MCF 10A (cell line): ENCODE measurements around the gene CLEC4M. TPM values are rescaled to one million over a fixed set of nuclear protein-coding genes. Genes with fewer than 3 reads are reported as not detected.

Source experiments
- BruUV-seq: library from RNA; stranded (reverse); fragments of 400-500 nt; replicated peaks from 2 replicates; lab custom pipeline; 2021; lab: Mats Ljungman, UMichigan
- CTCF ChIA-PET: fragments of 300-600 bp; sonication (Branson Sonifier 250); formaldehyde crosslinking; extraction: SDS; loops from one replicate; lab custom pipeline; 2021; ENCODE audit warnings: antibody characterized with exemption, inconsistent platforms; lab: Yijun Ruan, JAX
- POLR2A ChIA-PET: fragments of 300-600, 350-650 bp; sonication (Branson Sonifier 250); formaldehyde crosslinking; extraction: SDS; loops from one replicate; lab custom pipeline; 2020; ENCODE audit warnings: antibody characterized with exemption, inconsistent platforms; lab: Yijun Ruan, JAX
- DNase-seq: peaks from one replicate; pipeline ENCODE4 v3.0.0-alpha.2; 2018; ENCODE audit not compliant: unreplicated experiment
- H3K27ac Mint-ChIP-seq: one replicate; pipeline ENCODE4 v1.8.0; 2022; ENCODE audit warnings: mild to moderate bottlenecking, low read depth, mixed read lengths; ENCODE audit not compliant: unreplicated experiment
- H3K27me3 Mint-ChIP-seq: one replicate; pipeline ENCODE4 v1.8.0; 2022; ENCODE audit warnings: mixed read lengths; ENCODE audit not compliant: insufficient read depth, unreplicated experiment
- H3K36me3 Mint-ChIP-seq: one replicate; pipeline ENCODE4 v1.8.0; 2022; ENCODE audit warnings: mild to moderate bottlenecking, moderate library complexity, mixed read lengths; ENCODE audit not compliant: insufficient read depth, unreplicated experiment
- H3K4me1 Mint-ChIP-seq: one replicate; pipeline ENCODE4 v1.8.0; 2022; ENCODE audit warnings: mixed read lengths; ENCODE audit not compliant: insufficient read depth, unreplicated experiment
- H3K4me3 Mint-ChIP-seq: one replicate; pipeline ENCODE4 v1.8.0; 2022; ENCODE audit warnings: mild to moderate bottlenecking, moderate library complexity, mixed read lengths; ENCODE audit not compliant: unreplicated experiment
- H3K9me3 Mint-ChIP-seq: one replicate; pipeline ENCODE4 v1.8.0; 2022; ENCODE audit warnings: mixed read lengths; ENCODE audit not compliant: unreplicated experiment
- CTCF ChIP-seq: fragments of 200-600 bp; IDR thresholded peaks from one replicate; pipeline ENCODE4 v1.8.0; 2022; ENCODE audit warnings: antibody characterized with exemption, mild to moderate bottlenecking; ENCODE audit not compliant: unreplicated experiment
- intact Hi-C: fragments of 100-400 bp; cut with micrococcal nuclease; formaldehyde crosslinking; loops from 2 replicates; pipeline ENCODE4 v1.14.1; 2022
- total RNA-seq: library from RNA; stranded (reverse); gene quantifications from 2 replicates; pipeline ENCODE4 v1.2.3, GENCODE V29; 2022

The CLEC4M gene
- total RNA-seq, 1 experiment from 2014 or later = not detected

- H3K4me1 Mint-ChIP-seq = peaks cover 6% of the 10 kb centered on the region
- H3K27me3 Mint-ChIP-seq = peaks cover 90% of the 10 kb centered on the region
- intact Hi-C loops = no loop called here
- no peak for TF ChIP-seq CTCF
- no TSS peak for BruUV-seq
- no peak overlapping the region for H3K4me3 Mint-ChIP-seq
- CTCF ChIA-PET = interaction anchor here (0.5 kb wide), 1 partner anchor 548 kb away, joined by 3 read pairs; no protein-coding TSS in a partner anchor
- no peak for DNase-seq
- no peak overlapping the region for H3K27ac Mint-ChIP-seq
- H3K9me3 Mint-ChIP-seq = no peaks in the 10 kb centered on the region
- no peaks in the 10 kb centered on the region for H3K36me3 Mint-ChIP-seq
- POLR2A ChIA-PET = no interaction called here
Measured at GRCh38 chr19:7740682-7741054, 22.4 kb upstream of the CLEC4M start.

DNA sequence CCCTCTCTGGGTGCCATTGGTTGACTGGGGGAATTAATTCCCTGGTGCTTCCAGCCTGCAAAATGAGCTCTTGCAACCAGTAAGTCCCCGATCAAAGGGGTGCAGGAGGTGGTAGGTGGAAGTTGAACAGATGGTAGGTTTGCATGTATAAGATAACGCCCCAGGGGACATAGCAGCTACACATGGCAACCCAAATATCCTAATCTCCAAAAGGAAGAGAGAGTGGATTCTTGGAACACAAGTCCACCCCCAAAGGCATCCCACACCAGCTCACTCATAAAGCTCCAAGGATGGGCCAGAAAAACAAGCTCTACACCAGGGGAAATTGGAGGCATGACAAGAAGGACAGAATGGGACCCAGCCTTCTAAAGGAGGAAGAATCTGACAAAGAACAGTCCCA, 20.5 kb upstream of the CLEC4M start:
- no TSS peak for BruUV-seq
- no peak for TF ChIP-seq CTCF
- peaks cover 6% of the 10 kb centered on the region for H3K4me1 Mint-ChIP-seq
- DNase-seq = no peak
- no peaks in the 10 kb centered on the region for H3K36me3 Mint-ChIP-seq
- intact Hi-C loops = no loop called here
- POLR2A ChIA-PET = interaction anchor here (0.7 to 0.9 kb wide), 2 partner anchors 17 to 105 kb away, joined by 3 read pairs; no protein-coding TSS in a partner anchor
- H3K9me3 Mint-ChIP-seq = no peaks in the 10 kb centered on the region
- H3K4me3 Mint-ChIP-seq = no peak overlapping the region
- CTCF ChIA-PET = interaction anchor here (0.6 to 1.5 kb wide), 4 partner anchors 8 to 62 kb away, joined by 3 to 4 read pairs (median 3); partner anchors contain the start of gene TRAPPC5
- H3K27ac Mint-ChIP-seq = no peak overlapping the region
- peaks cover 73% of the 10 kb centered on the region for H3K27me3 Mint-ChIP-seq

DNA sequence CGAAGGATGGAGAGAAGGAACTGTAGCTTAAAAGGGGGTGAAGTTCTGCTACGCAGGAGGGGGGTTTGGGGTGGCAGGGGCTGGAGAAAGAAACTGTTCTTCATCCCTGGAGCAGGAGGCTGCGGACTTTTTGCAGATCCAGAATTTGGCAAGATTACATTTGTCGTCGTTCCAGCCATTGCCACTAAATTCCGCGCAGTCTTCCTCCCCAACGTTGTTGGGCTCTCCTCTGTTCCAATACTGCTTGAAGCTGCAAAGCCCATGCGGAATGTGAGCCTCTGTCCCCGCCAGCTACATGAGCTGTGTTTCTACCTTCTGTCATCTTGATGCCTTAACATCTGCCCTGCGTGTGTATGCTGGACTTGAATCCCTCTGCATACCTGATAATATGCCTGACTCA, 20.1 kb upstream of the CLEC4M start:
- Mint-ChIP-seq H3K36me3 (no peaks in the 10 kb centered on the region), H3K27ac (no peak overlapping the region), H3K4me3 (no peak overlapping the region), H3K4me1 (peaks cover 6% of the 10 kb centered on the region), H3K27me3 (peaks cover 73% of the 10 kb centered on the region), H3K9me3 (peaks cover 4% of the 10 kb centered on the region)
- POLR2A ChIA-PET = interaction anchor here (0.6 to 0.7 kb wide), 2 partner anchors 57 to 105 kb away, joined by 3 read pairs; no protein-coding TSS in a partner anchor
- intact Hi-C loops = no loop called here
- BruUV-seq = no TSS peak
- DNase-seq = no peak
- no peak for TF ChIP-seq CTCF
- CTCF ChIA-PET = interaction anchor here (0.6 to 1.5 kb wide), 4 partner anchors 8 to 62 kb away, joined by 3 to 4 read pairs (median 3); partner anchors contain the start of gene TRAPPC5

- Mint-ChIP-seq H3K36me3 (no peaks in the 10 kb centered on the region), H3K4me1 (peaks cover 6% of the 10 kb centered on the region), H3K27me3 (peaks cover 72% of the 10 kb centered on the region), H3K4me3 (no peak overlapping the region), H3K9me3 (peaks cover 7% of the 10 kb centered on the region), H3K27ac (no peak overlapping the region)
- no TSS peak for BruUV-seq
- no peak for TF ChIP-seq CTCF
- ChIA-PET CTCF (interaction anchor here (0.6 kb wide), 1 partner anchor 331 kb away, joined by 5 read pairs; no protein-coding TSS in a partner anchor), POLR2A (interaction anchor here (0.6 kb wide), 1 partner anchor 58 kb away, joined by 3 read pairs; no protein-coding TSS in a partner anchor)
- intact Hi-C loops = no loop called here
- no peak for DNase-seq
Measured at GRCh38 chr19:7743425-7743841, 19.6 kb upstream of the CLEC4M start.
